Measurements from ENCODE around the gene RNU5B-1. TPM values are rescaled to one million over a fixed set of nuclear protein-coding genes. Genes with fewer than 3 reads are reported as not detected.

Gene RNU5B-1
- total and polyA plus RNA-seq, 2 of the 4 experiments (the other 2 are of a cell fraction): not detected

DNA sequence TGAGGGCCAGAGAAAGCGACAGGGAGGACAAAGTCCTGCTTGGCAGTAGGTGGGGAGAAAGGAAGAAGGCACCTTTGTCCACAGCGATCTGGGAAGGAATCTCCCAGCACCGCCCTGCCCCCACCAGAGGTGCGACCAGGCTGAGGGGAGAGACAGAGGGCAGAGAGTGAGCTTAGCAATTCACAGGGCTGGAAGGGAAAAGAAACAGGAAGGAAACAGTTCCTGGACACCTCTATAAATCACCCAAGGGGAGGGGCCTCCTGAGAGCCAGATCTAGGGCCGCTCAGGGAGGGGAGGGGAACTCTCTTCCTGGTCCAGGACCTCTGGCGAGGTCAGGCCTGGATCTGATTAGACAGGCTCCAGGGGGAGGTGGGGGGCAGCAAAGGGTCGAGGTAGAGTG, 35.4 kb downstream of the RNU5B-1 start:
- ChIA-PET CTCF (no interaction called here), POLR2A (ENCODE audit: unreplicated experiment) (no interaction called here)
- no peak for TF ChIP-seq BHLHE40 (IDR thresholded peaks at IDR 0.05; ENCODE audit: low read depth, low read length)
- Histone ChIP-seq H2BK120ac (ENCODE audit: low read depth, low read length) (no peak overlapping the region), H3K23ac (ENCODE audit: low read depth, low read length) (no peak overlapping the region), H3K4me1 (ENCODE audit: control insufficient read depth, insufficient read depth, low read length) (no peaks in the 10 kb centered on the region), H3K9ac (ENCODE audit: low read depth, low read length) (no peak overlapping the region), H3K9me1 (ENCODE audit: insufficient read depth, low read length) (no peaks in the 10 kb centered on the region; the same call in 1 of the 2 replicates), H3K79me1 (ENCODE audit: low read depth in 1 of 2, low read length in 2 of 2) (no peaks in the 10 kb centered on the region), H3K27ac (ENCODE audit: insufficient read depth, low read length) (no peak overlapping the region), H3K4me2 (ENCODE audit: low read depth, low read length) (no peak overlapping the region), H3K14ac (replicated peaks; ENCODE audit: low read depth, low read length) (no peak overlapping the region), H3K56ac (ENCODE audit: extremely low read depth, insufficient read depth, low read length) (no peak overlapping the region), H2BK5ac (ENCODE audit: low read depth, low read length, poor library complexity, severe bottlenecking) (no peak overlapping the region), H3K4me3 (ENCODE audit: insufficient read depth, low read depth, low read length) (no peak overlapping the region), H2AFZ (replicated peaks; ENCODE audit: low read length, poor library complexity) (peak overlapping the region; percentile 65), H4K8ac (ENCODE audit: low read depth in 2 of 2, low read length in 2 of 2) (no peak overlapping the region), H3K4ac (ENCODE audit: low read depth, low read length) (no peak overlapping the region), H3K36me3 (ENCODE audit: control insufficient read depth, insufficient read depth, low read length) (no peaks in the 10 kb centered on the region), H2AK9ac (replicated peaks; ENCODE audit: low read depth, low read length, poor library complexity) (no peak overlapping the region), H2BK20ac (ENCODE audit: low read depth, low read length) (no peak overlapping the region), H2BK15ac (ENCODE audit: low read depth, low read length) (no peak overlapping the region), H2AK5ac (ENCODE audit: low read depth, low read length) (no peak overlapping the region; the same call in 1 of the 2 replicates), H3K27me3 (ENCODE audit: control insufficient read depth, insufficient read depth, low read length) (peaks cover 75% of the 10 kb centered on the region), H3K9me3 (ENCODE audit: control insufficient read depth, insufficient read depth, low read length) (no peaks in the 10 kb centered on the region), H4K91ac (ENCODE audit: insufficient read depth, low read depth, low read length) (no peak overlapping the region), H3K18ac (ENCODE audit: low read depth, low read length) (no peak overlapping the region), H4K5ac (ENCODE audit: low read depth, low read length) (no peak overlapping the region), H4K20me1 (ENCODE audit: insufficient read depth, low read length) (no peaks in the 10 kb centered on the region)
- dilution Hi-C loops (cut with HindIII; ENCODE audit: low sequenced_read_pairs, unreplicated experiment): no loop called here
- no TSS peak for BruUV-seq (replicated peaks)
- DNase-seq (no peak), ATAC-seq (ENCODE audit: low read depth) (no peak)
- intact Hi-C loops (cut with micrococcal nuclease): no loop called here
- in situ Hi-C loops (cut with MboI; ENCODE audit: low sequenced_read_pairs): no loop called here
- WGBS, 2 experiments (ENCODE audit: extremely low coverage in 2 of 2, insufficient read length in 1 of 2): no CpG with 5 or more reads among the region's 7 CpGs
